GM23248 (cell line): ENCODE results near the gene CCDC59.

Experiments
- EZH2 ChIP-seq: fragments of 200-600 bp; sonication (generic); IDR thresholded peaks from 2 replicates; pipeline ENCODE4 v1.6.1; 2018; ENCODE audit warnings: antibody characterized with exemption, mild to moderate bottlenecking; ENCODE audit not compliant: insufficient read depth, poor library complexity, severe bottlenecking
- EZH2phosphoT487 ChIP-seq: fragments of 200-600 bp; sonication (generic); IDR thresholded peaks from 2 replicates; pipeline ENCODE4 v1.6.1; 2018; ENCODE audit warnings: antibody characterized with exemption, moderate library complexity, mild to moderate bottlenecking, low read depth; ENCODE audit not compliant: insufficient read depth

- TF ChIP-seq EZH2 (no peak), EZH2phosphoT487 (no peak)
Observed at GRCh38 chr12:82406651-82407050, 48.5 kb upstream of the CCDC59 start.
